ENCODE data around the gene CARD19. TPM values are rescaled to one million over a fixed set of nuclear protein-coding genes. Genes with fewer than 3 reads are reported as not detected.
A peak's percentile ranks its signal among the peaks of the same experiment; 100 is the strongest.

CARD19 gene
- total and polyA plus RNA-seq, 2 of the 8 experiments (the other 6 are each of a cell fraction or from before 2014, with no cell fraction given): 21.2 to 112 TPM

- no peak overlapping the region for H4K91ac ChIP-seq (replicated peaks; ENCODE audit: insufficient read length, low read length)
- H3K18ac ChIP-seq (ENCODE audit: extremely low read depth, low read length): no peak overlapping the region
- no peak overlapping the region for H3K56ac ChIP-seq (replicated peaks; ENCODE audit: insufficient read length, low read depth, low read length)
- FAIRE-seq: no peak
- H3K14ac ChIP-seq (ENCODE audit: insufficient read length): no peak overlapping the region
- no peak for TF ChIP-seq KDM5A (IDR thresholded peaks at IDR 0.05; ENCODE audit: low read length)
- TF ChIP-seq GABPA (IDR thresholded peaks at IDR 0.05; ENCODE audit: borderline replicate concordance, insufficient read depth, low read length): no peak
- no peak for TF ChIP-seq SUZ12 (IDR thresholded peaks at IDR 0.05; ENCODE audit: low read length)
- no peak for TF ChIP-seq TAF7 (optimal IDR thresholded peaks at IDR 0.05; ENCODE audit: borderline replicate concordance, low read depth, low read length)
- no peak for TF ChIP-seq BCL11A (IDR thresholded peaks at IDR 0.05; ENCODE audit: low read depth in 2 of 2, low read length in 2 of 2)
- TF ChIP-seq NRF1 (IDR thresholded peaks at IDR 0.05; ENCODE audit: low read depth, low read length): no peak
- no peak for TF ChIP-seq ZNF274 (IDR thresholded peaks at IDR 0.05; ENCODE audit: borderline replicate concordance, extremely low read depth, low read length)
- TF ChIP-seq POU5F1 (IDR thresholded peaks at IDR 0.05; ENCODE audit: low read depth, low read length): no peak
- no peak for TF ChIP-seq FOSL1 (IDR thresholded peaks at IDR 0.05; ENCODE audit: insufficient read depth, low read depth, low read length)
- TF ChIP-seq JUN (IDR thresholded peaks at IDR 0.05; ENCODE audit: low read depth, low read length): no peak
- TF ChIP-seq, protein P1, sequence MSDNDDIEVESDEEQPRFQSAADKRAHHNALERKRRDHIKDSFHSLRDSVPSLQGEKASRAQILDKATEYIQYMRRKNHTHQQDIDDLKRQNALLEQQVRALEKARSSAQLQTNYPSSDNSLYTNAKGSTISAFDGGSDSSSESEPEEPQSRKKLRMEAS (IDR thresholded peaks at IDR 0.05): no peak
- no peak overlapping the region for H3K9ac ChIP-seq (replicated peaks in 1 of 4; ENCODE audit: extremely low read depth in 1 of 4, low read depth in 3 of 4, low read length in 3 of 4)
- H3K4ac ChIP-seq (replicated peaks; ENCODE audit: insufficient read length, low read depth, low read length): no peak overlapping the region
- H2BK120ac ChIP-seq (replicated peaks; ENCODE audit: low read depth, low read length): no peak overlapping the region
- H2BK15ac ChIP-seq (ENCODE audit: low read length): no peak overlapping the region
- WGBS, 2 experiments (ENCODE audit: extremely low coverage in 1 of 2, insufficient coverage in 1 of 2, insufficient read length in 1 of 2, insufficient replicate concordance in 2 of 2, low coverage in 1 of 2, low lambda C conversion rate in 2 of 2, missing lambda C conversion rate in 1 of 2): 86% methylated on average over 11 of the region's 11 CpGs; no CpG with 5 or more reads in 1 of the 2 experiments
- no peak overlapping the region for H2BK5ac ChIP-seq (ENCODE audit: low read depth, low read length)
- H2BK12ac ChIP-seq (ENCODE audit: low read depth, low read length): no peak overlapping the region
- peaks cover 12% of the 10 kb centered on the region for H3K23me2 ChIP-seq (ENCODE audit: low read depth, low read length)
- no peak for DNase-seq (ENCODE audit: low read depth in 1 of 2, low spot score in 2 of 2)
- H3K4me2 ChIP-seq (ENCODE audit: insufficient read depth in 1 of 2, low read depth in 2 of 2, low read length in 2 of 2): peak overlapping the region; percentile 85 to 98; a peak in 1 of 4 replicates
- peaks cover 0 to 4% of the 10 kb centered on the region in 2 experiments for H4K20me1 ChIP-seq (replicated peaks in 1 of 2; ENCODE audit: control insufficient read depth in 1 of 2, insufficient read depth in 2 of 2, low read length in 2 of 2)
- no peak overlapping the region for H3K23ac ChIP-seq (ENCODE audit: insufficient read length)
- H3K27ac ChIP-seq (ENCODE audit: low read depth, low read length): no peak overlapping the region
- H3K36me3 ChIP-seq (ENCODE audit: control insufficient read depth in 2 of 4, insufficient read depth in 4 of 4, low read length in 3 of 4): no peaks in the 10 kb centered on the region
- H3K4me3 ChIP-seq (ENCODE audit: extremely low read depth in 1 of 4, insufficient read depth in 2 of 4, low read depth in 3 of 4, low read length in 4 of 4): peak overlapping the region in 1 of 4 experiments; percentile 98; a peak in 1 of 8 replicates
- no peaks in the 10 kb centered on the region for H3K79me1 ChIP-seq (ENCODE audit: low read depth, low read length)
- peaks cover 0 to 13% (median 7%) of the 10 kb centered on the region in 4 experiments; a peak in 4 of 7 replicates for H3K4me1 ChIP-seq (replicated peaks in 1 of 4; ENCODE audit: control insufficient read depth in 3 of 4, insufficient read depth in 4 of 4, low read length in 3 of 4)
- ChIA-PET CTCF (ENCODE audit: partially characterized antibody) (interaction anchor here (0.9 to 1.9 kb wide), 6 partner anchors 8 to 201 kb away, joined by 3 to 7 read pairs (median 5); no protein-coding TSS in a partner anchor), POLR2A (ENCODE audit: partially characterized antibody) (interaction anchor here (1.5 kb wide), 1 partner anchor 36 kb away, joined by 4 read pairs; the partner anchor contains the start of gene NINJ1)
- H3K9me3 ChIP-seq (ENCODE audit: insufficient read depth in 2 of 2, low read depth in 1 of 2, low read length in 1 of 2): no peaks in the 10 kb centered on the region
- H3K27me3 ChIP-seq (replicated peaks in 1 of 4; ENCODE audit: control insufficient read depth in 3 of 4, extremely low read depth in 1 of 4, insufficient read depth in 3 of 4, low read length in 3 of 4): no peaks in the 10 kb centered on the region; a peak in 1 of 7 replicates
- no peak overlapping the region for H4K5ac ChIP-seq (ENCODE audit: insufficient read length, low read depth, low read length)
- H2AK5ac ChIP-seq (ENCODE audit: low read depth, low read length): no peak overlapping the region
- H2AFZ ChIP-seq (ENCODE audit: low read length): no peak overlapping the region
- H2BK20ac ChIP-seq (ENCODE audit: low read length): no peak overlapping the region
- H3K79me2 ChIP-seq (ENCODE audit: control insufficient read depth in 1 of 2, insufficient read depth in 2 of 2, low read length in 2 of 2): peaks cover 0 to 7% of the 10 kb centered on the region in 2 experiments; a peak in 1 of 4 replicates
- no peak overlapping the region; the same call in 1 of the 2 replicates for H4K8ac ChIP-seq (ENCODE audit: extremely low read depth, insufficient read depth, low read length)
Measured at GRCh38 chr9:93097511-93098201, 1.6 kb downstream of the CARD19 start.

All from H1 (cell line).